WTC11 (cell line): ENCODE results near the gene CDIPT. TPM values are rescaled to one million over a fixed set of nuclear protein-coding genes. Genes with fewer than 3 reads are reported as not detected.

Experiments used
- ATAC-seq: fragments of 200-7000 bp; cut with Tn5 transposase; 2 replicates; pipeline ENCODE4 v1.10.0; 2021; ENCODE audit warnings: mild to moderate bottlenecking, moderate library complexity
- CTCF ChIA-PET: fragments of 300-600 bp; sonication (Branson Sonifier 250); formaldehyde crosslinking; loops from one replicate; lab custom pipeline; 2021; ENCODE audit warnings: antibody characterized with exemption; lab: Charles Lee
- POLR2A ChIA-PET: fragments of 350-600 bp; sonication (Branson Sonifier 250); formaldehyde crosslinking; loops from one replicate; lab custom pipeline; 2021; ENCODE audit warnings: antibody characterized with exemption; lab: Charles Lee
- DNase-seq: peaks from one replicate; pipeline ENCODE4 v3.0.0; 2021; ENCODE audit warnings: low spot score
- H3K27ac Mint-ChIP-seq: 2 replicates; pipeline ENCODE4 v1.8.0; 2021; ENCODE audit warnings: mixed read lengths
- H3K27me3 Mint-ChIP-seq: 2 replicates; pipeline ENCODE4 v1.8.0; 2021; ENCODE audit warnings: low read depth, mild to moderate bottlenecking, moderate library complexity, mixed read lengths
- H3K36me3 Mint-ChIP-seq: 2 replicates; pipeline ENCODE4 v1.8.0; 2021; ENCODE audit warnings: mixed read lengths
- H3K4me1 Mint-ChIP-seq: 2 replicates; pipeline ENCODE4 v1.8.0; 2022; ENCODE audit warnings: mixed read lengths
- H3K4me3 Mint-ChIP-seq: 2 replicates; pipeline ENCODE4 v1.8.0; 2021; ENCODE audit warnings: mild to moderate bottlenecking, moderate library complexity, mixed read lengths
- H3K9me3 Mint-ChIP-seq: 2 replicates; pipeline ENCODE4 v1.8.0; 2021; ENCODE audit warnings: mixed read lengths
- AFF4 ChIP-seq: sonication (generic); formaldehyde crosslinking; IDR thresholded peaks from 2 replicates; pipeline ENCODE4 v1.8.1; 2023; ENCODE audit warnings: mild to moderate bottlenecking, missing genetic modification reagents, borderline replicate concordance
- CTCF ChIP-seq: fragments of 200-600 bp; IDR thresholded peaks from 2 replicates; pipeline ENCODE4 v1.8.0; 2022; ENCODE audit warnings: antibody characterized with exemption
- KAT7 ChIP-seq: sonication (generic); formaldehyde crosslinking; IDR thresholded peaks from 2 replicates; pipeline ENCODE4 v1.8.1; 2023; ENCODE audit warnings: missing genetic modification reagents, mild to moderate bottlenecking, borderline replicate concordance
- NR1H2 ChIP-seq: sonication (generic); formaldehyde crosslinking; IDR thresholded peaks from 2 replicates; pipeline ENCODE4 v1.9.0; 2021; ENCODE audit warnings: mild to moderate bottlenecking, moderate library complexity, missing genetic modification reagents
- NR2C2 ChIP-seq: sonication (generic); formaldehyde crosslinking; IDR thresholded peaks from 2 replicates; pipeline ENCODE4 v1.8.0; 2022; ENCODE audit warnings: mild to moderate bottlenecking, missing genetic modification reagents
- NR3C1 ChIP-seq: sonication (generic); formaldehyde crosslinking; conservative IDR thresholded peaks from 2 replicates; pipeline ENCODE4 v1.8.1; 2023; ENCODE audit warnings: low read depth, mild to moderate bottlenecking, missing genetic modification reagents
- RELA ChIP-seq: sonication (generic); formaldehyde crosslinking; IDR thresholded peaks from 2 replicates; pipeline ENCODE4 v1.8.1; 2022; ENCODE audit warnings: missing genetic modification reagents, mild to moderate bottlenecking, borderline replicate concordance
- SMAD3 ChIP-seq: sonication (generic); formaldehyde crosslinking; IDR thresholded peaks from 2 replicates; pipeline ENCODE4 v1.8.0; 2022; ENCODE audit warnings: missing genetic modification reagents, mild to moderate bottlenecking, borderline replicate concordance
- SP1 ChIP-seq: sonication (generic); formaldehyde crosslinking; conservative IDR thresholded peaks from 2 replicates; pipeline ENCODE4 v1.8.1; 2022; ENCODE audit warnings: missing genetic modification reagents
- ZNF425 ChIP-seq: fragments of 250-450 bp; sonication (Bioruptor Pico); conservative IDR thresholded peaks from 2 replicates; pipeline ENCODE4 v1.9.0; 2021; ENCODE audit warnings: mild to moderate bottlenecking
- ZNF512 ChIP-seq: sonication (generic); formaldehyde crosslinking; IDR thresholded peaks from 2 replicates; pipeline ENCODE4 v1.8.1; 2022; ENCODE audit warnings: missing genetic modification reagents, borderline replicate concordance
- total RNA-seq: library from RNA; stranded (reverse); gene quantifications from 3 replicates; pipeline ENCODE4 v1.2.3, GENCODE V29; 2021
- TF ChIP-seq, protein P1 (sequence below): sonication (generic); formaldehyde crosslinking; IDR thresholded peaks from 2 replicates; pipeline ENCODE4 v1.8.0; 2023; ENCODE audit warnings: missing genetic modification reagents, mild to moderate bottlenecking, borderline replicate concordance

The CDIPT gene
- total RNA-seq, 1 experiment from 2014 or later, result 71.7 TPM

- POLR2A ChIA-PET, result no interaction called here
- Mint-ChIP-seq H3K27ac (no peak overlapping the region), H3K4me1 (peaks cover 14% of the 10 kb centered on the region), H3K36me3 (peaks cover 4% of the 10 kb centered on the region; the same call in 1 of the 2 replicates), H3K27me3 (no peaks in the 10 kb centered on the region), H3K4me3 (no peak overlapping the region), H3K9me3 (no peaks in the 10 kb centered on the region)
- DNase-seq (no peak), ATAC-seq (no peak)
- CTCF ChIA-PET, result no interaction called here
- no peak for TF ChIP-seq CTCF
- no peak for TF ChIP-seq NR3C1 (CRISPR knock-in tag)
- TF ChIP-seq KAT7 (CRISPR knock-in tag), result no peak
- no peak for TF ChIP-seq RELA (CRISPR knock-in tag)
- TF ChIP-seq, protein P1, sequence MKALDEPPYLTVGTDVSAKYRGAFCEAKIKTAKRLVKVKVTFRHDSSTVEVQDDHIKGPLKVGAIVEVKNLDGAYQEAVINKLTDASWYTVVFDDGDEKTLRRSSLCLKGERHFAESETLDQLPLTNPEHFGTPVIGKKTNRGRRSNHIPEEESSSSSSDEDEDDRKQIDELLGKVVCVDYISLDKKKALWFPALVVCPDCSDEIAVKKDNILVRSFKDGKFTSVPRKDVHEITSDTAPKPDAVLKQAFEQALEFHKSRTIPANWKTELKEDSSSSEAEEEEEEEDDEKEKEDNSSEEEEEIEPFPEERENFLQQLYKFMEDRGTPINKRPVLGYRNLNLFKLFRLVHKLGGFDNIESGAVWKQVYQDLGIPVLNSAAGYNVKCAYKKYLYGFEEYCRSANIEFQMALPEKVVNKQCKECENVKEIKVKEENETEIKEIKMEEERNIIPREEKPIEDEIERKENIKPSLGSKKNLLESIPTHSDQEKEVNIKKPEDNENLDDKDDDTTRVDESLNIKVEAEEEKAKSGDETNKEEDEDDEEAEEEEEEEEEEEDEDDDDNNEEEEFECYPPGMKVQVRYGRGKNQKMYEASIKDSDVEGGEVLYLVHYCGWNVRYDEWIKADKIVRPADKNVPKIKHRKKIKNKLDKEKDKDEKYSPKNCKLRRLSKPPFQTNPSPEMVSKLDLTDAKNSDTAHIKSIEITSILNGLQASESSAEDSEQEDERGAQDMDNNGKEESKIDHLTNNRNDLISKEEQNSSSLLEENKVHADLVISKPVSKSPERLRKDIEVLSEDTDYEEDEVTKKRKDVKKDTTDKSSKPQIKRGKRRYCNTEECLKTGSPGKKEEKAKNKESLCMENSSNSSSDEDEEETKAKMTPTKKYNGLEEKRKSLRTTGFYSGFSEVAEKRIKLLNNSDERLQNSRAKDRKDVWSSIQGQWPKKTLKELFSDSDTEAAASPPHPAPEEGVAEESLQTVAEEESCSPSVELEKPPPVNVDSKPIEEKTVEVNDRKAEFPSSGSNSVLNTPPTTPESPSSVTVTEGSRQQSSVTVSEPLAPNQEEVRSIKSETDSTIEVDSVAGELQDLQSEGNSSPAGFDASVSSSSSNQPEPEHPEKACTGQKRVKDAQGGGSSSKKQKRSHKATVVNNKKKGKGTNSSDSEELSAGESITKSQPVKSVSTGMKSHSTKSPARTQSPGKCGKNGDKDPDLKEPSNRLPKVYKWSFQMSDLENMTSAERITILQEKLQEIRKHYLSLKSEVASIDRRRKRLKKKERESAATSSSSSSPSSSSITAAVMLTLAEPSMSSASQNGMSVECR, result no peak
- no peak for TF ChIP-seq NR2C2
- TF ChIP-seq ZNF512 (CRISPR knock-in tag), result no peak
- no peak for TF ChIP-seq SP1
- no peak for TF ChIP-seq ZNF425 (CRISPR knock-in tag)
- TF ChIP-seq AFF4 (CRISPR knock-in tag), result no peak
- TF ChIP-seq SMAD3 (CRISPR knock-in tag), result no peak
- no peak for TF ChIP-seq NR1H2 (CRISPR knock-in tag)
These were observed 42.6 kb upstream of the CDIPT start for GRCh38 chr16:29905668-29906067.
